ENCODE results near the gene ERBIN.
"Not testable (repeated sequence)": the region's sequence is repeated elsewhere in the genome, so short reads cannot be mapped to it uniquely, and the experiment has no call there.

ERBIN gene

GRCh38 chr5:65926276-65926783 lies at the start of gene ERBIN:
Gene ERBIN, plus strand, starts transcription at chr5:65926575. Its CDS starts 66,144 bp downstream, at chr5:65992719.
- peak within 1 kb of the TSS; percentile 91 for H3K4me2 ChIP-seq (ENCODE audit: low read length)
- no peaks in the 10 kb centered on the region for H3K27me3 ChIP-seq (ENCODE audit: control insufficient read depth, low read length)
- H3F3A ChIP-seq (ENCODE audit: control insufficient read depth, insufficient read depth), result peaks cover 15% of the 10 kb centered on the region
- peaks cover 17% of the 10 kb centered on the region for H4K20me1 ChIP-seq (ENCODE audit: control insufficient read depth, insufficient read depth, low read depth, low read length)
- peaks cover 54% of the 10 kb centered on the region for H3K79me2 ChIP-seq (ENCODE audit: control insufficient read depth, low read length)
- peak within 1 kb of the TSS; percentile 87 for H3K4me3 ChIP-seq (ENCODE audit: low read length)
- no peaks in the 10 kb centered on the region for H3K9me2 ChIP-seq (replicated peaks; ENCODE audit: control insufficient read depth, low read length)
- H3K27ac ChIP-seq (ENCODE audit: low read depth, low read length), result peak within 1 kb of the TSS; percentile 89
- no peak for TF ChIP-seq CTCF (IDR thresholded peaks at IDR 0.05; ENCODE audit: low read depth, low read length, poor library complexity, severe bottlenecking)
- no peak for TF ChIP-seq EZH2phosphoT487 (IDR thresholded peaks at IDR 0.05; ENCODE audit: borderline replicate concordance, low read length)
- H3K36me3 ChIP-seq (ENCODE audit: control insufficient read depth, low read length), result peaks cover 43% of the 10 kb centered on the region
- no peaks in the 10 kb centered on the region for H3K9me3 ChIP-seq (ENCODE audit: control insufficient read depth, insufficient read depth, low read length)
- H3K4me1 ChIP-seq (ENCODE audit: control insufficient read depth, low read length), result peaks cover 43% of the 10 kb centered on the region

DNA sequence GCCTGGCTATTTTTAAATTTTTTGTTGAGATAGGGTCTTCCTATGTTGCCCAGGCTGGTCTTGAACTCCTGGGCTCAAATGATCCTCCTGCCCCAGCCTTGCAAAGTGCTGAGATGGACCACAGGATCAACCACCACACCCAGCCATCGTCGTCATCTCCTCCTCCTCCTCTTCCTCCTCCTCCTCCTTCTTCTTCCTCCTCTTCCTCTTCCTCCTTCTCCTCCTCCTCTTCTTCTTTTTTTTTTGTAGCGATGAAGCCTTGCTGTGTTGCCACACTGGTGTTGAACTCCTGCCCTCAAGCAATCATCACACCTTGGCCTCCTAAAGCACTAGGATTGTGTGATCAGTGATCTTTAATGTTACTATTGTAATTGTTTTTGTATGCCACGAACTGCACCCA lies 49.4 kb upstream of the ERBIN start:
- Histone ChIP-seq H3K9me2 (replicated peaks; ENCODE audit: control insufficient read depth, low read length) (no peaks in the 10 kb centered on the region), H3K4me2 (ENCODE audit: low read length) (no peak overlapping the region), H3K27me3 (ENCODE audit: control insufficient read depth, low read length) (no peaks in the 10 kb centered on the region), H4K20me1 (ENCODE audit: control insufficient read depth, insufficient read depth, low read depth, low read length) (no peaks in the 10 kb centered on the region), H3K27ac (ENCODE audit: low read depth, low read length) (no peak overlapping the region), H3K36me3 (ENCODE audit: control insufficient read depth, low read length) (no peaks in the 10 kb centered on the region), H3K4me3 (ENCODE audit: low read length) (no peak overlapping the region), H3F3A (ENCODE audit: control insufficient read depth, insufficient read depth) (no peaks in the 10 kb centered on the region), H3K79me2 (ENCODE audit: control insufficient read depth, low read length) (no peaks in the 10 kb centered on the region), H3K9me3 (ENCODE audit: control insufficient read depth, insufficient read depth, low read length) (no peaks in the 10 kb centered on the region; the same call in 1 of the 2 replicates), H3K4me1 (ENCODE audit: control insufficient read depth, low read length) (no peaks in the 10 kb centered on the region)
- no peak for TF ChIP-seq EZH2phosphoT487 (IDR thresholded peaks at IDR 0.05; ENCODE audit: borderline replicate concordance, low read length)
- no peak for TF ChIP-seq CTCF (IDR thresholded peaks at IDR 0.05; ENCODE audit: low read depth, low read length, poor library complexity, severe bottlenecking)

GRCh38 chr5:65879668-65880256 lies 46.6 kb upstream of the ERBIN start:
- H3K79me2 ChIP-seq (ENCODE audit: control insufficient read depth, low read length); H3K4me3 ChIP-seq (ENCODE audit: low read length): not testable (repeated sequence)

DNA sequence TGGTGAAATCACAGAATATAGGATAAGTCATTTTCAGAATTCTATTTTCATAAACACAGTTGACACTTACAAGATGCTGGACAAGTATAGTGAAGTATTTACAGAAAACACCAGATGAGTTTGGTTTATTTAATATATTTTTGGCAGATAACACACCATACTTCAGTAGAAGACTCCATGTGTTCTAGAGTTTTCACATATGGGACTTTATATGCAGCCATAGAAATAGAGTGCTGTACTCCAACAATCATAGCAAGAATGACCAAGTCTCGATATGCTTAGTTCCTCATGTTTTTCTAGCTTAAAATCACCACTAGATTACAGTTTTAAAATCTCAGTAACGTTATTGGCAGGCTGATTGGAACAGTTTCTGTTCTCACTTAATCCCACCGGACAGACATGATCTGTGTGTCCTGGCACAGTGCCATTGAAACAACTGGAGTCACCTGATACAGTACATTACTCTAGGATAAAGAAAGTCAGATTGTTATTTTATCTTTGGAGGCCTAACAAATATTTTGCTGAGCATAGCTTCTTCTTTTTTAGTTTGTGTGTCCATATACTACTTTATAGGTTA lies 45.8 kb upstream of the ERBIN start:
- no peak overlapping the region for H3K4me2 ChIP-seq (ENCODE audit: low read length)
- TF ChIP-seq CTCF (IDR thresholded peaks at IDR 0.05; ENCODE audit: low read depth, low read length, poor library complexity, severe bottlenecking) (no peak), EZH2phosphoT487 (IDR thresholded peaks at IDR 0.05; ENCODE audit: borderline replicate concordance, low read length) (no peak)
- no peaks in the 10 kb centered on the region; the same call in 1 of the 2 replicates for H3K9me3 ChIP-seq (ENCODE audit: control insufficient read depth, insufficient read depth, low read length)
- no peaks in the 10 kb centered on the region for H3K36me3 ChIP-seq (ENCODE audit: control insufficient read depth, low read length)
- H3K4me1 ChIP-seq (ENCODE audit: control insufficient read depth, low read length), result no peaks in the 10 kb centered on the region
- H3K27me3 ChIP-seq (ENCODE audit: control insufficient read depth, low read length), result no peaks in the 10 kb centered on the region
- H4K20me1 ChIP-seq (ENCODE audit: control insufficient read depth, insufficient read depth, low read depth, low read length), result no peaks in the 10 kb centered on the region
- H3K4me3 ChIP-seq (ENCODE audit: low read length), result no peak overlapping the region
- no peaks in the 10 kb centered on the region for H3F3A ChIP-seq (ENCODE audit: control insufficient read depth, insufficient read depth)
- H3K27ac ChIP-seq (ENCODE audit: low read depth, low read length), result no peak overlapping the region
- no peaks in the 10 kb centered on the region for H3K79me2 ChIP-seq (ENCODE audit: control insufficient read depth, low read length)
- no peaks in the 10 kb centered on the region for H3K9me2 ChIP-seq (replicated peaks; ENCODE audit: control insufficient read depth, low read length)

More at GRCh38 chr5:65879668-65880256, 46.6 kb upstream of the ERBIN start:
- not testable (repeated sequence) for H3K4me1 ChIP-seq (ENCODE audit: control insufficient read depth, low read length); H3K27ac ChIP-seq (ENCODE audit: low read depth, low read length); H3K27me3 ChIP-seq (ENCODE audit: control insufficient read depth, low read length); H3K4me2 ChIP-seq (ENCODE audit: low read length); H3F3A ChIP-seq (ENCODE audit: control insufficient read depth, insufficient read depth); H3K36me3 ChIP-seq (ENCODE audit: control insufficient read depth, low read length); H3K9me3 ChIP-seq (ENCODE audit: control insufficient read depth, insufficient read depth, low read length); H3K9me2 ChIP-seq (replicated peaks; ENCODE audit: control insufficient read depth, low read length); H4K20me1 ChIP-seq (ENCODE audit: control insufficient read depth, insufficient read depth, low read depth, low read length)
